ENCODE measurements around the gene C4BPB.

DNA sequence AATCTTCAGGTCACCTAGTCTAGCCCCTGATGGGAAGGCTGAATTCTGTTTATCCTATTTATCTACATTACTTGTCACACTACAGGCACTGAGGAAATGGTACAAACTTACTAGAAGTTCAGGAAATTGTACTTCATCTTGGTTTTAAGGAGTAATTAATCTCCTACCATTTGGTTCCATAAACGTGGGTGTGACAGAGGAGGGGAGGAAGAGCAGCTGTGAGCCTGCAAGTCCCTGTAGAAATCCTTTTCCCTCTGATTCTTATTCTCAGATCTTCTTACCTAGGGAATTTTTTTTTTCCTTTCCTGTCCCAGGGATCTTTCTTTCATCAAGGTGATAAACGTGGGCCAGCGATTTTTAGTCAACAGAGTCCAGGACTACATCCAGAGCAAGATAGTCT is 21.5 kb upstream of the C4BPB start:
- TF ChIP-seq CTCF (IDR thresholded peaks at IDR 0.05; ENCODE audit: insufficient read depth, low read depth, low read length): no peak
- no peak for TF ChIP-seq EZH2 (IDR thresholded peaks at IDR 0.05; ENCODE audit: insufficient read depth, low read length)

Measured in astrocyte (in vitro differentiated cells and primary cell).